Left lobe of liver (tissue), 2 donors: Measurements from ENCODE around the gene RNFT2. TPM values are rescaled to one million over a fixed set of nuclear protein-coding genes. Genes with fewer than 3 reads are reported as not detected.

Source experiments
- ATAC-seq: fragments of 200-7000 bp; cut with Tn5 transposase; one replicate; pipeline ENCODE4 v1.9.1; 2020; ENCODE audit warnings: mild to moderate bottlenecking, moderate library complexity
- DNase-seq: peaks from one replicate; pipeline ENCODE4 v3.0.0-alpha.2; 2020; ENCODE audit warnings: low spot score
- total RNA-seq: library from RNA; stranded (reverse); gene quantifications from one replicate; pipeline ENCODE4 v1.2.1, GENCODE V29; 2021
- donor health status: DM: no; HTN: no; CAD: no; lungs with moderate emphysema.
- donor health status: DM: no; HTN: yes; CAD: no.

The RNFT2 gene
- total RNA-seq, 1 donor from 2014 or later = 0.40 TPM

DNA sequence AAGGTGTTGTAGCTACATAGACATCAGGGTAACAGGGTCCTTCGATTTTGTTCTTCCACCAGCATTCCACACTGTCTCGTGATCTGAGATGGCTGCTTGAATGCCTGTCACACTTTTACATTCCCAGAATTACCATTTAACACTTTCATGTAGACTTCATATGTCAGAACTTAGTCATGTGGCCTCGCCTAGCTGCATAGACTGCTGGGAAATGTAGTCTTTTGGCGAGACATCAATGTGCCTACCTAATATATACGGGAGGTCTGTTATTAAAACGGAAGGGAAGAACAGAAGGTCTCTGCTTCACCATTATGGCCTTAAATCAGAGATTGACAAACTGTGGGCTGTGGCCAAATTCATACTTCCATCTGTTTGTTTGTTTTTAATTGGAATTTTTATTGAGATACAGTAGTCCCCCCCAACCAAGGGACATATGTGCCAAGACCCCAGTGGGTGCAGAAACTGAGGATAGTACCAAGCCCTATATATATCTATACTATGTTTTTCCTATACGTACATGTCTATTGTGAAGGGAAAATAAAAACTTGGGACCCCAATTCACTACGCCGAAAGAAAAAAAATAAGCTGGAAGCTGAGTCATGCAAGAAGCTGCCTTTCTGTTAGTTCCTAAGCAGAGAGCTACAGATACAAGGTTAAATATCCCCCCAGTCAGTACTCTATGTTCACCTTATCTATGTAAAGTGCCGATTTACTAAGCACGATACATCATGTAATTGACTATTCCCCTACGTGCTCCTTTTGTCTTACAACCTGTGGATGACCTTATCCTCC, 154.4 kb downstream of the RNFT2 start:
- ATAC-seq (no peak), DNase-seq (no peak)

GRCh38 chr12:116894913-116895312, 156.8 kb downstream of the RNFT2 start:
- DNase-seq (no peak), ATAC-seq (no peak)

GRCh38 chr12:116896411-116896924, 158.4 kb downstream of the RNFT2 start:
- no peak for DNase-seq
- no peak for ATAC-seq

DNA sequence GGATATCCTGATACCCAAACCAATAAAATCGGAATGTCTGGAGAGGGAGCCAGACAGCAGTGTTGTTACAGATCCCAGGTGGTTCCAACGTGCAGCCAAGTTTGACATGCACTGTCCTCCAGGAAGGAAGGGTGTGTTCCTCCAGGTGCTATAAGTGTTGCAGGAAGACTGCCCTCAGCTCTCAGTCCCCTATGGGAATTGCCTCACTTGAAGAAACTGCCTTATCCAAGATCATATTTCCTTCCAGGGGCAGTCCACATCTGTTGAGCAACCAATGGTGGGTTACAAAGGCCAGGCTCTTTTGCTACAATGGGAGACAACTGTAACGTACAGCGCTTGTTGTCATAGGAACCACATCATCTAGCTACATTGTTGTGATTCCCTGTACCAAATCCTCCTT, 159.4 kb downstream of the RNFT2 start:
- DNase-seq (no peak), ATAC-seq (no peak)

DNA sequence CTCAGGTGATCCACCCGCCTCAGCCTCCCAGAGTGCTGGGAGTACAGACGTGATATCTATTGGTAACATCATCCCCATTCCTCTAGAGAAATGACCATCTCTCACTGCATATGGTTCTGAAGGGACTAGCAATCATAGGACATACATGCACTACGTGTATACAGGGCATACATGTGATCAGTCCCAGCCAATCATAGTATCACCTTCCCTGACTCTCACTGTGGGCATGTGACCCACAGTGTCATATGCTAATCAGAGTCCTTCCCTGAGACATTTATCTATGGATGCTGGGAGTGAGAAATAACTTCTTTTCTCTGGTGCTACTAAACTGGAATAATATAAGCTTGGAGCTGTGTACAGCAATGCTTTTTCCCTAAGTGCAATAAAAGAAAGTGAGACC, 160.6 kb downstream of the RNFT2 start:
- DNase-seq (no peak), ATAC-seq (no peak)

DNA sequence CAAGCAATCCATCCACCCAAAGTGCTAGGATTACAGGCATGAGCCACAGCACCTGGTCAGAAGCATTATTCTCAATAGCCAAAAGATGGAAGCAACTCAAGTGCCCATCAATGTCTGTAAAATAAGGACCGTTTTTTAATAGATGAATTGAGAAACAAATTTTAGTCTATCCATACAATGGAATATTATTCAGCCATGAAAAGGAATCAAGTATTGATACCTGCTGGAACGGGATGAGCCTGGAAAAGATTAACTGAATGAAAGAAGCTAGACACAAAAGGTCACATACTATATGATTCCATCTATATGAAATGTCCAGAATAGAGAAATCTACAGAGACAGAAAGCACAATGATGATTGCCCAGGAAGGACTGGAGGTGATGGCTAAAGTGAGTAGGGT, 163.5 kb downstream of the RNFT2 start:
- ATAC-seq = no peak
- DNase-seq = no peak

Other genes with a start within 250 kb of the RNFT2 start
- gene MAP1LC3B2, start 178.9 kb upstream of the RNFT2 start, total RNA-seq = not detected
- gene SPRING1, start 246 bp upstream of the RNFT2 start, total RNA-seq = 6.8 TPM
- gene HRK, start 143.1 kb downstream of the RNFT2 start, total RNA-seq = not detected
- 6.1 TPM for gene FBXW8, start 172.6 kb downstream of the RNFT2 start, total RNA-seq